KG1 (cell line): ENCODE measurements around the gene SH3TC2.

Source experiments
- DNase-seq: peaks from one replicate; lab custom pipeline; 2025; lab: John Stamatoyannopoulos, UW

SH3TC2 gene

DNA sequence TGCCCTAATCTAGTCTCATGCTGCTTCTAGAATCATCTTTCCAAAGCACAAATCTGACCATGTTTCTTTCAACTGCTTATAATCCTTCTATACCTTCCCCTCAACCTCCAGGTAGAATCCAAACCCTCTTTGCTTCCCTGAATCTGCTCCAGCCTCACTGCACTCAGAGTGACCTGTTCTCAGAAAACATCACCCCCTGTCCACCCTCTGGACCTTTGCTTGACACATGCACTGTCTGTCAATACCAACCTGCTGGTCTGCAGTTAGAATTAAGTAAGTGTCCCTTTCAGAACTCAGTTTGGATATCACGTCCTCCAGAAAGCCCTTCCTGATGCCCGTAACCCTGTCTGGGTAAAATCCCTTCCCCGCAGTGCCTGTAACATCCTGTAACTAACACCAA, 63.1 kb downstream of the SH3TC2 start:
- no peak for DNase-seq

DNA sequence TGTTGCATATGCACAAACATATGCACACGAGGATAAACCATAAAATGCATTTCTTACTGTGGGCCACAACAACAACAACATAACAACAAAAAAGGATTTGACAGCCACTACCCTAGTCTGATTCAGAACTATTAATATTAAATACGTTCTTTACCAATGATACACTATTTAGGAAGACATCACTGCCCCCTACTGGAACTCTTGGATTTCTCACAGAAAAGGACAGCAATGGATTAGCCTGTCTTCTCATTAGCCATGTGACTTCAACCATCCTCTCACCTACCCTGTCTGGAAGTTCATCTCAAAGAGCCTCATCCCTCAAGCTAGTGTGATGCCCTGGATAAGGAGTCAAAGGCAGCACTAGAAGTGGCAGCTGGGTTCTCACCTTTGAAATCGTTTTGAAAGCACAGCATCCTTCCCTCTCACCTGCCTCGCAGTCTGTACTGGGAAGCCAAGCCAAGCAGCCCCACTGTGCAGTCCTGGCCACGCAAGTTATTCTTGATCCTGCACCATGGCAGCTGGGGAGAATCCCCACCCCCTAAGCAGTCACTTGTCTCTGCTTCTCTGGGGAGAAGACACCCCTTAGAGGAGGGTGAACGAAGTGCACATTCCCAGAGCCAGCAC, 64.6 kb downstream of the SH3TC2 start:
- peak; percentile 2 for DNase-seq

DNA sequence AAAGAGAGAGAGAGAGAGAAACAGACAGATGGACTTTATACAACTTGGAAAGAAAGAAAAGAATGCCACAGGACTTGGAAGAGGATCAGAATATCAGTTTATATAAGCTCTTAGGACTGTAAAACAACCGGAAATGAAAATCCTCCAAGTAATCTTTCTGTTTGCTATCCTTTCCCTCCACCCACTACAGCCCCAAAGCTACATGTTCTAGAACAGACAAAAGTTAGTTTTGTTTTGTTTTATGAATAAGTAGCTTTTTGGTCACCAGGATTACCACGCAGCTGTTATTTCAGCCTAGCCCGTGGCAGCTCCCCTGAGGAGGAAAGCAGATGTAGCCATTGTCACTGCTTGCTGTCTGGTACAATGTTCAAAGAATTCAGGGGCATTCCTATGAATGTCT, 66.6 kb downstream of the SH3TC2 start:
- DNase-seq: no peak

DNA sequence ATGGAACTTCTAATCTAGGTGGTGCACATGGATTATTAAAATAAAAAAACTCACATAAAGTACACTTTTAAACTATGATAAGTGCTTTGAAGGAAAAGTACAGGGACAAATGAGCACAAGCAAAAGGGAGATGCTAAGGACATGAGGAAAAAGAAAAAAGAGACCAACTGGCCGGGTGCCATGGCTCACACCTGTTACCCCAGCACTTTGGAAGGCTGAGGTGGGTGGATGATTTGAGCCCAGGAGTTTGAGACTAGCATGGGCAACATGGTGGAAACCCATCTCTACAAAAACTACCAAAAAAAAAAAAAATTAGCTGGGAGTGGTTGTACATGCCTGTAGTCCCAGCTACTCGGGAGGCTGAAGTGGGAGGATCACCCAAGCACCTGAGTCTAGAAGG, 67.1 kb downstream of the SH3TC2 start:
- DNase-seq: no peak

DNA sequence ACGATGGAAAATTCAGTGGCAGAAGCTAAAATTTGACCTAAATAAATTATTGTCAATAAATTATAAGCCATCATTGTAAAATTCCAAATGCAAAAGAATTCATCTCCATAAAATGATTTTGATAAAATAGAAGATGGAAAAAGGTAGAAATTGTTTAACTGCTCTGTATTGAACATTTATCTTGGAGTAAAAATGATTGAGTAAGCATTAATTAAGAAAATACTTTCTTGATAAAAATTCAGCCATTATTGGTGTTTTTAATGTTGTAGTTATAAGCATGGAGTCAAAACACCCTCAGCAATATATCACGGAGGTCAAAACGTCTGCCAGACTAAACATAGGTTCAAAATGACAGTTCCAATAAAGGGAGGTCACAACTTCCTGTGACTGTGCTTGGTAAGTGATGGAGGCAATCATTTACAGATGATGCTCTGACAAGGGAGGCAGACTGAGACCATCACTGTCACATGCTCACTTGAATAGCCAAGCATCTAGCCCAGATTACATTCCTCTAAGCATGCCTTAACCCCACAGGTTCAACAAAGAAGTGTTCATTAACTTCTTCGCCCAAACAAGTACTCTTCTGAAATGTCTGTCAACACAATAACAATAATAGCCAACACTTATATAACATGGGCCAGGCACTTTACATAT, 69.5 kb downstream of the SH3TC2 start:
- DNase-seq: no peak

DNA sequence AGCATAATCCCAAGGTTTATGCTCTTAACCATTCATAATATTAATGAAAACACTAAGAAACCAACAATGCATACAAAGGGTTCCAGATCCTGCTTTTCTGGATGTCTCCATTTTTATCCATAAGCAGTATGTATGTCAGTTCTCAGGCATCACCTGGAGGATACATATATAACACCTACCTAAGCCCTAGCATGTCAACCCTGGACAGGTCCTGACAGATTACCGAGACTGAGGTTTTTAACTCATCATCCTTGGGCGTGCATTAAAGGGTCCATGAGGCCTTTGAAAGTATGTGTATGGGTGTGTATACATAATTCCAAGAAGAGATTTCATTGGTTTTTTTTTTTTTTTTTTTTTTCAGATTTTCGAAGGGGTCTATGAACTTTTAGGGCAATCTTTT, 70.6 kb downstream of the SH3TC2 start:
- no peak for DNase-seq

DNA sequence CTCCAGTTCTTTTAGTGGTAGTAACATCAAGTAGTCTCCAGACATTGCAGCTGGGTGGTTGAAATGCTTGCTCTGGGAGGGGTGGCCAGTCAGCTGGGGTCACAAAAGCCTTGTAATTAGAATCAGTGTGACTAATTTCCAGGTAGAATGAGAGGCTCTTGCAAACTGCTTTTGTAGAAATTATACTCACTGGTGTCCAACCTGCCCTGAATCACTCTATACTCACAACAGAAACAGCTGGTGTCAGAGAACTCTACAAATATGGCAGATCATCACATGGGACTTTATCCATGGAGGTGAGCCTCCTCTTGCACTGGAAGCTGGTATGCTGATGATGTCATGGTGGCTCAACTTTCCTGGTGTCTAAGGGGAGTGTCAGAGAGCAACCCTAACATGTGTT, 71.3 kb downstream of the SH3TC2 start:
- no peak for DNase-seq

DNA sequence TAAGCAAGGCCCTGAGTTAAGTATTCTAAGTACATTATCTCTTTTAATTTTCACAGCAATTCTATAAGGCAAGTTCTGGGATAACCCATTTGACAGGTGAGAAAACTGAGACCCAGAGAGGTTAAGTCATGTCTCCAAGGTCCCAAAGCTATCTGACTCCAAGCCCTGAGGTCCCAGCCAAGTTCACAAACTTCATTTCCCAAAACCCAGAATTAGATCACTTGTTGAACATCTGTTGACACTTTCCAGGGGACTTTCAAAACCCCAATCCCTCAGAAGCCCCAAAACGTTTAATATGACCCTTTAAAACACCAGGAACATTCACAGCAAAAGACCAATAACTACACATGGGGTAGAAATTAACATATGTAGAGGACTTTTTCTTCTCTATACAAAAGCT, 72.0 kb downstream of the SH3TC2 start:
- no peak for DNase-seq

DNA sequence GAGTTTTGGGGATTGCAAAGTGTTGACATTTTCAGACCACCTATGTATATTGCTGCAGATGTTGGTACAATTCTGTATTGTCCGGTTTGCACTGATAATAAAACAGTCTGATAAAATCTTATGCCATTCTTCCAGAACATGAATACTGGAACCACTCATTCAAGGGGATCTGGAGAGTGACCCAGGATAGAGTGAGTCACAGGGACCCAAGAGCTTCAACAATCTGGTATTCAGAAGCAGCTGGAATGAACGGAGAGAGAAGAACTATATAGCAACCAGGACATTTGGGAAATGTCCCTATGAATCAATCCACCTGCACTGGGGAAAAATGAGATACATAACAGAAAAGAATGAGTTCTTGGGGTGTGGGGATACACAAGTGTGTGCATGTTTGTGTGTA, 73.3 kb downstream of the SH3TC2 start:
- no peak for DNase-seq

DNA sequence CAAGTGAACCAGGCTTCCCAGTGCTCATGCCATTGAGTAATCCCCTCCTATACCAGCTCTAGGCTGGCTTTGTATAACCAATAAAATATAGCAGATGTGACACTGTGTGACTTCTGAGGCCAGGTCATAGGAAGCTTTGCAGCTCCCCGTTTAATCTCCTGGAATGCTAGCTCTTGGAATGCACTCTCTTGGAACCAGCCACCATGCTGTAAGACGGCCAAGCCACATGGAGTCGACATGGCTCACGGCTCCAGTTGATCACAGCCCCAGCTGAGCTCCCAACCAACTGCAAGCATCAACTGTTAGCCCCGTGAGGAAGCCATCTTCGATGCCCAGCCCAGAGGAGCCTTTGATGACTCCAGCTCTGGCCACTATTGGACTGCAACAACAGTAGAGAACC, 74.5 kb downstream of the SH3TC2 start:
- DNase-seq: no peak

DNA sequence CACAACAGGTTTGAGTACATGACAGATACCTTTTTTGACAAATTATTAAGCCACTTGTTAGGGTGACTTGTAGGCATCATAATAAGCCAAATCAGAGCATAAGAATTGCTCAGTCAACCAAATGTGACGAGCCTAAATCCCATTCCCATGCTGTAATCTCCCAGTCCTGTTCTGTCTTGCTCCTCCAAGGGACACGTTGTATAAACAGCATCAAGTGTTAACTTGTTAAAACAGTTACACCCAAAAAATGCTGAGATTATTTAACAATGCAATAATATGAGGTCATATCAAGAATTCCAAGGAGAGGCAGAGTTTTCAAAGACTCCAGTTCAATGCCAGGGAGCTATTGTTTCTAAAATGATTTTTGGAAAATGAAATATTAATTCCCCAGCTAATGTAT, 76.2 kb downstream of the SH3TC2 start:
- no peak for DNase-seq

DNA sequence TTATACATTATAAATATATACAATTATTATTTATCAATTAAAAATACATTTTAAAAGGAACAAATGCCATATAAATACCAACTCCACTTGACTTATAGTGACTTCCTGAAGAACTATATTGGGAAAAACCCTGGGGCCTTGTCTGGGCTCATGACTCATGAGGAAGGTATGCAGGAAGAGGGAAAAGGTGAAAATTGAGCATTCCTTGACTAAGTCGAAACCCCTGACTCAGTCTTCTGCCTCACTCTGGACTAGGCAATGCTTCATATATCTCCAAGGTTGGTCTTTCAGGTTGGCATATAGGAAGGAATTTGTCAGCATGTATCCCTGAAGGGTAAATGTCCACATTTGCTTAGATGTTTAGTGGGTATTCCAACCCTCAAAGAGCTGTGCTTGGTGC, 78.5 kb downstream of the SH3TC2 start:
- DNase-seq: no peak

DNA sequence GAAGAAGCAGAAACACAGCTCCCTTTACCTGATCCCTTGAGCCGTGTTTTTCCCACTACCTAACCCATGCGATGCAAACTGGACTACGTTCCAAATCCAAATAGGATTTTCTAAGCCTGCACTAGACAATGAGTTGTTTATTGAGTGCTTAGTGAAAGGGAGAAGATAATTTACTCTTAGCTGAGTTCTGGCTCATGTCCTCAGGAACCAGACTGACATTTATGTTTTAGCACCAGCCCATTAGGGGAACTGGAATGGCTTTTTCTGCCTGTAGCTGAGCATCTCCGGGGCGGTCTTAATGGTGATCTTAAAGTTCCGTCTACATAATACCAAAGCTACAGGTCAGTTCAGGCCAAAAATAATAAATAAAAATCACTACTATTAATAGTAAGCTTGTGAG, 81.5 kb downstream of the SH3TC2 start:
- no peak for DNase-seq

DNA sequence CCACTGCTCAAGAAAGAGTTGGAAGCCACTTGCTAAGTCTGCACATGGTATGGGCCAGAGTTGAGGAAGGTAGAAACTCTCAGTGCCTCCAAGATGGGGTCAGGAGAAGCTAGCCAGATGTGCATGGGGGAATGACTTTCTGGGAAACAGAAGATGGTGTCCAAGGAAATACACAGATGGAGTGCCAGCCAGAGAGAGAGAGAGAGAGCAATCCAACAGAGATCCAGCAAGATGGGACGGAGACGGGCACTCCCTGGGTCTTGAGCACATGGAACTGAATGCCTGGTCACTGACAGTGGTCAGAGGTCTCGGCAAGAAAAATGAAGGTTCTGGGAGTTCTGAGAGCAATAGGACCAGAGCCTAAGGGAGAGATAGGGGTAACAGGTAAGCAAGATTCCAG, 82.1 kb downstream of the SH3TC2 start:
- no peak for DNase-seq

DNA sequence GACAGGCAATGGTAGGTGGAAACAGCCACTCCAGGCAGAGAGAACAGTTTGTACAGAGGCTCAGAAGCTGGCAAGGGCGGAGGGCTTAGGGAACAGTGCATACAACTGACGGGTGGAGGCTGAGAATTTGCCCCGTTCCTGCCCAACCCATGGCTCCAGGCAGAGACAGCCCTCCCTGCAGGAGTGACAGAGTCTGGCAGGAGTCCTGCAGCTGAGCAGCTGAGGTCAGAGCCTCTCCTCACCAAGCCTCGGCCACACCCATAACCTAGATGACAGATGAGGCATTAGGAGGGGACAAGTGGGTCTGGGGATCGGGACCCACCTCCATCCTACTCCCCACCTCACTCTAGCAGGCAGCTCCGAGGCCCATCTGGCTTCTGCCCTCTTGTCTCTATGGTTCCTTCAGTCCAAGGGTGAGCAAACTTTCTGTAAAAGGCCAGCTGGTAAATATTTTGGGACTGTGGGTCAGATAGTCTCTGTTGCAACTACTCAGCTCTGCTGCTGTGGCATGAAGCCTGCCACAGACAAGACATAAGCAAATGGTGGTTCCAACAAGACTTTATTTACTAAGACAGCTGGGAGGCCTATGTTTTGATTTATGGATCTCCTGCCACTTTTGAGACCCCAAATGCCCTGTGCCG, 83.7 kb downstream of the SH3TC2 start:
- DNase-seq: no peak

DNA sequence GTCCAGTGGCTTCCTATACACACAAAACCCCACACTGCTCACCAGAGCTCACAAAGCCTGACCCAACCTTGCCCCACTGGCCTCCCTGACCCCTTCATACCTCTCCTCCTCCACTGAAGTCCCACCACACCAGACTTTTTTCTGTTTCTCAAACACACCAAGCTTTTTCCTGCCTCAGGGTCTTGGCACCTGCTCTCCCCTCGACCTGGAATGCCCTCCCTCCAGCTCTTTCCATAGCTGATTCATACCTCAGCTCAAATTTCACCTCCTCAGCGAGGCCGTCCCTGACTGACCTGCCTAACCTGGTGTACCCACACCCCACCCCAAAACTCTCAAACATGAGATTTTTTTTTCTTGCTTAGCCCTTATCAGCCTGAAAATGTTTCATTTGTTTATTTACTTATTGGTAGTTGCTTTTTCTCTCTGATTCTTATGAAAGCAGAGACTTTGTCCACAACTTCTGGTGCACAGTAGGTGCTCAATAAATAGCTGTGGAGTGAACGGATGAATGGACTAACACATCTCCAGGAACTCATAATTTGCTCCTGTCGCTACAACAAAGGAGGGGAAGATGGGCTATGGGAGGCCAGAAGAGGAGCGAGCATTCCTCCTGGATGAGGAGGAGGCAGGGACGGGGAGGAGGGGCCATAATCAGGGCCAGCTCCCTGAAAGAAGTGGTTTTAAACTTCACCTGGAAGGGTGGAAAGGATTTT, 84.3 kb downstream of the SH3TC2 start:
- DNase-seq: no peak

DNA sequence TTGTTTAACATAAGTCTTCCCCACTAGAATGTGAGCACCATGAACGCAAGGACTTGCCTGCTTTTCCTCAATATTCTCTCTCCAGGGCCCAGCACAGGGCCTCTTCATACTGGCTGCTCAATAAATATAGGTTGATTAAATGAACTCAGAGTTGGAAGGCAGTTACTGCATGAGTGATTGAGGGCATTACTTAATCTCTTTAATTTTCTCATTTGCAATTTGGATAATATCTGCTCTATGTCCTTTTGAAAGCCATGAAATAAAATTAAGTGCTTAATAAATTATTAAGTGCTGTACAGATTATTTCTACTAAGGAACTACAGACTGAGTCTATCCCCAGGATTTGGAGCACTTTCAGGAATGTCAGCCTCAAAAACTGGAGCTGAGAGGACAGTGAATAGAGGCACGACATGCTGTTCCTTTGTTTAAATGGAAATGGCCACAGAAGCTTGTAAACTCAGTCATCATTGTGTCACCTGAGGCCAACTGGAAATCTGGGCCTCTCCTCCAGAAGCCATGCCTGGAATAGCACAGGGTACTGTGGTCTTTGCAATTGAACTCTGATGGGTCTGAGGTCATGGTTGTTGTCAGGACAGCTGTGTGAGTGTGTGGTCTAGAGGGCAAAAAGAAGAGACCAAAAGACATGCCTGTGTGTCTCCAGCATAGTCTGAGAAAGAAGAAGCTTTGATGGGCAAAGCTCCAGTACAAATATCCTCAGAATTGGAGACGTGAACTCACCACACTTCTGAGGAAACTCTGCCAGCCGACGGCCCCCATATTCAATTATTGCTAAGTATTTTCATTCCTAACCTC, 86.1 kb downstream of the SH3TC2 start:
- DNase-seq: no peak

DNA sequence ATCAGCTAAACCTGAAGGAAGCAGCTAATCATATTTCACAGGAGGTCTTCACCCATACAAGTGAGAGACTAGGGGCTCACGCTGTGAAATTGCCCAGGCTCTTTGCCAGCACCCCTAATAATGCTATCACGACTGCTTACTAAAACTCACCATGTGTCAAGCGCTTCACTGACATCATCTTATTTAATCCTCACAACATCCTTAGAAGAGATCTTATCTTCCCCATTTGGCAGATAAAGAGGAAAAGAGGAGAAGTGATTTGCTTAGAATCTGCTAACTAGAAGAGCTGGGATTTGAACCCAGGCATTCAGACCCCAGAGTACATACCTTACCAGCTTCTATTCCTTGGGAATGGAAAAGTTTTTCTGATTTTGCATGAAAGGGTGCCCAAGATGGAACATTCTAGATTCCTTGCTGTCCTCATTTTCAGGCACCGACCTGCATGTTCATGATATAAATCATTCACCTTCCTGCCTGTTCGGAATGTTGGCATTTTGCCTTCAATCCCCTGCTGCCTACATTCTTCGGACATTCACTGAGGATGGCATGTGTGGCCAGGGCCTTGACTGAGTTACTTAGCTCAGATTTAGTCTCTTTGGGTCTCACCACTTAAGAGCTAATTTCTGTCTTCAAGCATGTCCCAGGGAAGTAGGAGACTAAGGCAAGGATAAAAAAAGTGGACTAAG, 88.1 kb downstream of the SH3TC2 start:
- no peak for DNase-seq

DNA sequence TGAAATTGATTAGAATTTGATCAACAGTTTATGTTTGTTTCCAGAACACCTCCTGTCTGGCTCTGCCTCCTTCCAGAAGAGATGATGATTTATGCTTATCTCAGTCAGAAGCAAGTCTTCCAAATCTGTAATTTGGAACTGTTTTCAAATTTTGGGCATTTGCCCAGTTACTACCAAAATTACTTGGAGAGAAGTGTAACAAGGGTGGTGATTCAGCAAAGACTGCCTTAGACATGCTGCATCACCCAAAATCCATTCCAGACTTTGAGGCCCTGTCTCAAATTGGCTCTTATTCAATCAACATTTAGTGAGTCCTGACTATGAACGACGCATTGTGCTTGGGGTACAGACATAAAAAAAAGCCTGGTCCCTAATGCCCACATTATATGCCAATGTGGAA, 89.4 kb downstream of the SH3TC2 start:
- no peak for DNase-seq

DNA sequence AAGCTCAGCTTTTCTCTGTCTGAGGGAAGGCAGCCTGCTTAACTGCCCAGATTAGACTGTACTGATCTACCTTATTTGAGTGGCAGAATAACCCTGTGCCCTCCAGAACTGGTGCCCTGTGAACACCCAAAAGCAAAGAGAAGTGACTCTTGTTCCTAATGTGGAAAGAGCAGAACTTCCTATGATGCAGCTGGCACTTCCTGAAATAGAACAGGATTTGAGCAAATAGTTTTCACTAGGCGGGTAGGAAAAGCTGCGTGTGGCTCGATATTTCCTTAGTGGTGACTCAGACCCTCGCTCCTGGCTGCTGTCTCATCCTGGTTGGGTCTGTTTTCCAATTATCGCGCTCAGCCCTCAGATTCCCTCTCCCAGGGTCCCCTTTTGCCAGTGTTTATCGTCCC, 89.9 kb downstream of the SH3TC2 start:
- no peak for DNase-seq

DNA sequence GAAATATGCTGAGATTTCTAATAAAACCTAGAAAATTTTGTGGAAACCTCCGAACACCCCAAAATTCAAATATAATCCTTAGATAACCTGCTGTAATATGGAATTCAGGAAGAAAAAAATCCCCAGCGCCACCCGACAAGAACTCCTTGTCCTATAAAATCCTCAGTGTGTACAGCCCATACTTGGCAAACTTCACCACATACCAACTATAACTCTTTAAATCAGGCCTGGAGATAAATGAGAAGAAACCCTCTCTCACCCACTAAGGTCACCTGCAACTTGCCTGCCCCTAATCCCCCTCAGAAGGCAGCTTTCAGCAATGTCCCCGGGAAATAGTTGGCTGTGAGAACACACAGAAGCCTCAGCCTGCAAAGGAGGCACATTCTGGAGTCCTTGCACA, 90.5 kb downstream of the SH3TC2 start:
- DNase-seq: no peak

DNA sequence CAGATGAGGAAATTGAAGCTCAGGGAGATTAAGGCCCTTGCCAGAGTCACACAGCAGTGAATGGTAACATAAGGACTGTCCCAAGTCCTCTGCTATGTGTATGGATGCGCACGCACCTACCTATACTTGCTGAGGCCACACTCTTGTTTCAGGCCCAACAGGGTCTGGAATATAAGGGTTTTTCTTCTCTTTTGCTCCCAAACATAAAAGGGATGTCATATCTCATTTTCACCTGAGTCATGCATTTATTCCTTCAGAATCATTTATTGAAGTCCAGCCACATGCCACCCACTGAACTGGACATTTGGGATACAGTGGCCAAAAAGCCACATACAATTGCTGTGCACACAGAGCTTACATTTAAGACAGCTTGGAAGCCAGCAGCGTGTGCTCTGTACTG, 92.0 kb downstream of the SH3TC2 start:
- DNase-seq: no peak
